Measurements from ENCODE around the gene RALGPS1.

GRCh38 chr9:127138444-127138843, 223.9 kb downstream of the RALGPS1 start:
- TF ChIP-seq EP300 (IDR thresholded peaks at IDR 0.05), result no peak
- TF ChIP-seq CTCF (IDR thresholded peaks at IDR 0.05), result no peak
- no peak for TF ChIP-seq POLR2A (IDR thresholded peaks at IDR 0.05)
- no peak for TF ChIP-seq POLR2AphosphoS5 (IDR thresholded peaks at IDR 0.05)
